GM18951 (cell line): ENCODE data around the gene NFIB.

Experiments used
- POLR2A ChIP-seq: IDR thresholded peaks from 4 replicates; pipeline ENCODE4 v1.6.1; 2011; ENCODE audit warnings: mild to moderate bottlenecking; ENCODE audit not compliant: insufficient read length, insufficient read depth; ENCODE audit errors: extremely low read depth
- in situ Hi-C: fragments of 300-500 bp; cut with MboI; formaldehyde crosslinking; loops from one replicate; pipeline ENCODE4 v1.12.0; 2022; ENCODE audit warnings: low sequenced_read_pairs, mixed read lengths, inconsistent platforms; ENCODE audit not compliant: unreplicated experiment

The NFIB gene

DNA sequence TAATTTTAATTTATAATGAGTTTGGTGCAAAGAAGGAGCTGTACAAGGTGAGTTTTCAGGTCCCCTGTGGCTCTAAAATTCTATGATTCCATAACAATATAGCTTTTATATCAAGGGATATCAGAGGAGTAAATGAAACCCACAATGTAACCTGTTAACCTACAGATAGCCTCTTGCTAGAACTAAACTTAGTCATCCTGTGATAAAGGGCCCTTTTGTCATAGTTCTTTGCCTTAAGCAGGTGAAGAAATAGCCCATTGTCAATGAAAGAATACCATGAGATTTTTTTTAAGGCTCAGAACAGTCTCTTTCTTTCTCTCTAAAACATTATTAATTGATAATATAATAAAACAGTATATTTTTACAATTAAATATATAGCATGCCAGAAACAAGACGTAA, 127.8 kb downstream of the NFIB start:
- in situ Hi-C loops, result no loop called here
- TF ChIP-seq POLR2A, result no peak

DNA sequence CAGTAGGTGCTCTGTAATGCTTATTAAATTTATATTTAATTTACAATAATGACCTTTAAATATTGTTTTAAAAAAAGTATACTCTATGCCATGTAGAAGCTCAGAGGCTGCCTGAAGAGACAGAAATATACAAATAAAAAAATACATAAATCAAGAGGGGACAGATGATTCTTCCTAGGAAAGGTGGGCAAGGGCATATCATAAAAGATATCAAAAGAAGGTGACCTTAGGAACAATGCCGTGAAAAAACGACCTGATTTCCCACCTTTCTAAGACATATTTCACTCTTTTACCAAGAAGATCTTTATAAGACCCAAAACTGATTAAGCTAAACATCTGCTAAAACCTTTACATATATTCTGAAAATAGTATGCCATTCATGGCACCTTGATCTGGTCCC, 128.9 kb downstream of the NFIB start:
- in situ Hi-C loops, result no loop called here

DNA sequence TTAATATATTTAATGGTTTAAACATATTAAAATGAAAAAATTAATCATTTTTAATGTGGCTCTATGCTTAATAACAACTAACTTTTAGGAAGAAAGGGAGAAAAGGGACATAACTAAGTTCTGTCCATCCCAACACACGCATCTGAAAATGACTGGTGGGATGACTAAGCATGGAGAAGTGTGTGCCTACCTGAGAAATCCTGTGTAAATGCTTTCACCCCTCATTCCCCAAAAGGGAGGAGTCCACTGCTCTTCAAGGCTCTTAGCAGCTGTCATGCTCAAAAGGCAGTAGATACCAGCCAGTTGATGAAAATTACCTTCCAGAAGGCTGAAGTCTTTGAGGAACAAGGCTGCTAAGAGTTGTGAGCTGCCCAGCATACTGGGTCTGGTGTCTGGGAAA, 130.9 kb downstream of the NFIB start:
- no peak for TF ChIP-seq POLR2A
- in situ Hi-C loops, result no loop called here

More for the DNA sequence above, 128.9 kb downstream of the NFIB start:
- no peak for TF ChIP-seq POLR2A

DNA sequence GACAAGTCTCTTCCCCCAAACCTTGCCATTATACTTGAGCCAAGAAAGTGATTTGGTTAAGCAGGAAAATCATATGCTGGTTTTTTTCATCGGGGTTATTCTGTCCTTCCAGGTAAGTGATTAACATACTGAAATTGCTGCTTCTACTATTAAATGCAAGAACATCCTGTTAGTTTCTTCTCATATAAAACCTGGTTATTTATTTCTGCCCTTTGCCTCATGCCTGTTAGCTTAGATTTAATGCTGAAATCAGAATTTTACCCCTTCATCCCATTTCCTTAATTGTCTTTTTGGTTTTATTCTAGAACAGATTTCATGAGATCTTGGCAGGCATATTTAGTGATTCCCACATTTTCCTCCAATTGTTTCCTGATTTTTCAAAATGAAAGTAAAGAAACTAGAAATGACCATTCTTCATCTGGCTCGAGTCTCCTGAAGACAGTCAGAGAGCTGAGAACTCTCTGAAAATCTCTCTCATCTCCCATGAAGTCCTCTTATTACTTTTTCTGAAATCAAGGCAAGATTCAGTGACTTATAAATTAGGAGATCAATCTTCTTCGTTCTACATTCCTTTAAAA, 132.9 kb downstream of the NFIB start:
- in situ Hi-C loops, result no loop called here

DNA sequence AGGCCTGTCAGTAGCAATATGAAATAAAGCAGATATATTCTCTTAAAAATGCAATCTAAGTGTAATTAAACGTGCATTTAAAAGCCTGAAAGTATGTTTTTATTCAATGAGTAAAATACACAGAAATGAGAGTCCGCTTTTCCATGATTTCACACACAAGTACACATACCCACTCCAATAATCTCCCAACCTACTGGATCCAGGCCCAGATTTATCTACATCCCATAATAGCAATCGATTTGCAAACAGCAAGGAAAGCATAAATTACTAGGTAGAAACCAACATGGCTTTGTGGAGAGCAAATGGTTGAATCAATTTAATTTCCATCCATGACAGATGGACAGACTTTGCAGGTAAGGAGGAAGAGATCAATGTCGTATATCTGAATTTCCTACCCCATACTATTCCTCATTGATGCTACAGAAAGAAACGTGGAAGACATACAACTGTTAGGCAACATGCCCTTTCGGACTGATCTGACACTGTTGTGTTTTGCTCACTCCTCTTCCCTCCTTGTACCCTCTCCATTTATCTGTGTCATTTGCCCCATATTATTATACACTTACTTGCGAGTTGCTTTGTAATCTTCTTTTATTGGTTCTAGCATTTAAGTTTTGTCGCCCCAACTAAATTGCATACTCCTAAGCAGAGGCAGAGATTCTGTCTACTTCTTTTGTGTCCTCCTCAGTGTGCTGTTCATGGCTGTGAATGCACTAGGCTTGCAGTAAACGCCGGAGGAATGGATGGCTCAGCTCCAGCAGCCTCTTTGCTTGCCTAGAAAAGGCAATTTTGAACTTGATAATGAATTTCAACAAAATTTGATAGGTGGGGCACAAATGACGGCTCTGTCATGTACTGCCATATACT, 133.6 kb downstream of the NFIB start:
- no peak for TF ChIP-seq POLR2A
- in situ Hi-C loops, result no loop called here

More for the DNA sequence above, 132.9 kb downstream of the NFIB start:
- no peak for TF ChIP-seq POLR2A

DNA sequence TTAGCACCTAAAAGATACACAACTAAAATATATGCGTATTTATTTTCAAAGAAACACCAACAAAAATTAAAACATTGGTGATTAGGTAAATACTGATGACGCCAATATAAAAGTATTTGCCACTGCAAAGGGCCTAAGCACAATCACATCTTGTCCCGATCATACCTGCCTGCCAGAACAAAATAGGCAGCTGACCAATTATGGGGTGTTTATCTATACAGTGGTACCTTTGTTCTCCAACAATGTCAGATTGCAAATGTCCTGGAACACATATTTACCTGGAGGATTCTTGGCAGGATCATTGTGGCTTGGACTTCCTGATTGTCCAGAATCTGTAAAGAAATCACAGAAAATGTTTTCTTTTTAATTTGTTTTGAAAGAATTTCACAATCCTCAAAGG, 134.5 kb downstream of the NFIB start:
- in situ Hi-C loops, result no loop called here
- TF ChIP-seq POLR2A, result no peak

DNA sequence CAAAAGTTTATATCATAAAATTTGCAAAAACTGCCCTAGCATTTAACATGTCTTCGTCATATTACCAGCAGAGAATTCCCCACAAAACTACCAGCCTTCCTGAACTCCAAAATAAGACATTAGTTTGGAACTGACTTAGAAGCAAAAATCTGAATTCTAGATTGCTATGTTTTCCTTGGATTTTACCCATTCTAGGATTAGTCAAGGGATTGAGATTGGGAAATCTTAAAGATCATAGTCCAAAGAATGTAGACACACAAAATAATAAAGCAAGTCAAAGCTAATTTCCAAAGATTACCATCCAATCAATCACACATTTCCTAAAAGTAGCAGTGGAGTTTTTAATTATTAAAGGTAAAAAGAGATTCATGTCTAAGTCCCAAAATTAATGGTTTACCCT, 138.2 kb downstream of the NFIB start:
- TF ChIP-seq POLR2A, result no peak

DNA sequence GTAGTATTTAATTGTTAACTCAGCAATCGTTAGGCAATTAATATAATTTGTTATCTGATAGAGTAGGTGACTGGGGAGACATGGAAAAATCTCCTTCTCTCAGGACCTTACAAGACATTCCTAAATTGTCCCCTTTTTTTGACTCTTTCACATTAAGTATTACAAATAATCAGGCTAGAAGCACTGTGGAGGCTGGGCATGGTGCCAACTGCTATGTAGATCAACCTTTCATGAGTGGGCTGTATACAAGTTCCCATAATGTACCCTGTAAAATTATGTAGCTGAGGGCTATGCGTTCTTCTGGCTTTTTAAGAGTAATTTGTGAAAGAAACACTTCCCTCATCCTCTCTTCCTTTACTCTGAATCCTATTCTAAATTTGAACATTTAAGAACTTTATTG, 140.2 kb downstream of the NFIB start:
- in situ Hi-C loops, result no loop called here
- TF ChIP-seq POLR2A, result no peak

More for the DNA sequence above, 138.2 kb downstream of the NFIB start:
- in situ Hi-C loops, result no loop called here

DNA sequence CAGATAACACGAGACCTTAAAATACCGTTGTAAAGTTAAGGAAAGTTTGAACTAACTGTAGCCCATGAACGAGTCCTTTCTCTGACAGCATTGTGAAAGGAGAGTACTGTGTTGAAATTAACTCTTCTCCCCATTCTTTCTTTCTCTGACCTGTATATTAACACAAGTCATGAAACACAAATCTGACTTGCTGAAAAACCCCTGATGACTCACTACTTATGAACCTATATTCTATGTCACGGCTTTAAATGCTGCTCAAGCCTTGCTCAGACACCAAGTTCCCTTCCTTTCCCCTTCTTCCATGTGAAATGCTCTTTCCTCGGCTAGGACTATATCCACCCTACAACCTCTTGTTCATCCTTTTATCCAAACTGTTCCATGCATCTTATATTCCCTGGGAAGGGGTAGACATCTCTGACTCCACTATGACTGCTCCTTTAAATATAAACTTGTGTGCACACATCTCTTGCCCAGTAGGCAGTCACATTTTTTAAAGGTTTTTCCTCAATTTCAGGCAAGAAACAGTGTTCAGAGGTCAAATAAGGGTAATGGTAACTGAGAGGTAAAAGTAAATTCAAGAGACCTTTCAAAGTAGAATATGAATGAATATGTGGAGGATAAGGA, 142.9 kb downstream of the NFIB start:
- TF ChIP-seq POLR2A, result no peak
- in situ Hi-C loops, result no loop called here

DNA sequence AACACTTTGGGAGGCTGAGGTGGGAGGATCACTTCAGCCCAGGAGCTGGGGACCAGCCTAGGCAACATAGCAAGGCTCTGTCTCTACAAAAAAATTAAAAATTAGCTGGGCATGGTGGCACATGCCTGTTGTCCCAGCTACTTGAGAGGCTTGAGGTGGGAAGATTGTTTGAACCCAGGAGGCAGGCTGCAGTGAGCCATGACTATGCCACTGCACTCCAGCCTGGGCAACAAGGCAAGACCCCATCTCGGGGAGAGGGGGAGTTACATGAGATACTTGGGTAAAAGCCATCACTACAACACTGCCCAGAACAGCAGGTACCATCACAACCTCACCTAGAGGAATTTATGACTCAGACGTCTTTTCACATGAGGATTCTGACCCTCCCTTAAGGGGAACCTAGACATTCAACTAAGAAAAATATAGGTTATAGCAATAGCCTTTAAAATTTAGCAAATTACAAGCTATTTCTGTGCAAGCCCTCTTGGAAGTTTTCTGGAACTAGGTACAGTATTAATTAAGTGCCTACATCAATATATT, 143.5 kb downstream of the NFIB start:
- TF ChIP-seq POLR2A, result no peak
- in situ Hi-C loops, result no loop called here

DNA sequence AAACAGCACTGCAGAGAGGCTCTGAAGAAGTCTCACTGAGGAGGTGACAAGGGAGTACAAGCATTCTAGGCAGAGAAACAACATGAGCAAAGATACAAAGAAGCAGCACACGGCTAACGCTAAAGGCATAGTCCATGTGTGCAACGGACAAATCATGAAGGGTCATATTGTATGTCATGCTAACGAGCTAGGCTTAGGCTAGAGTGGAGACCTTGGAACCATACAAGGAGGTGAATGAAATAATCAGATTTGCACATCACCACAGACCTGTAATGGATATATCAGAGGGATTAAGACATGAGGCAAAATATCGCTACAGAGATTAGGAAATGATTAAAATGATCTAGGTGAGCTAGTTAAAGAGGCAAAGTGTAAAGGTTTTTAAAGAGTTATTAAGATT, 145.6 kb downstream of the NFIB start:
- in situ Hi-C loops, result no loop called here
- TF ChIP-seq POLR2A, result no peak

DNA sequence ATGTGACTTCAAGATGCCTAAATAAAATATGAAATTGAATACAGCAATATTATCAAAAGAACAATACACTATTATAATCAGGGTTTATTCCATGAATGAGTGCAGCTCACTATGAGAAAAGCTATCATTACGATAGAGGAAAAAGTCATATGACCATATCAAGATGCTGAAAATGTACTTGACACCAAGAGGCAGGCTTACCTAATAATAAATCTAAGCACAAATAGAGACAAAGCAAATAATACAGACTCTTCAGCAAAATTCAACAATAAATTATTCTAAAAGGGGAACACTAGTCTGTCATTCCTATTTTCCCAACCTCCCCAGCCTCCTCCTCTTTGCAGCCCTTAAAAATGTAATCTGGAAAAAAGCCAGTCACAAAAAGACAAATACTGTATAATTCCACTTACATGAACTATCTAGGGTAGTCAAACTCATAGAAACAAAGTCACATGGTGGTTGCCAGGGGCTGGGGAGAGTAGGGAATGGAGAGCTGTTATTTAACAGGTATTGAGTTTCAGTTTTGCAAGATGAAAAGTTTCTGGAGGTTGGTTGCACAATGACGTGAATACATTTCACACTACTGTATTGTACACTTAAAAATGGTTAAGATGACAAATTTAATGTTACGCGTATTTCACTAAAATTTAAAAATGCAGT, 148.4 kb downstream of the NFIB start:
- TF ChIP-seq POLR2A, result no peak
- in situ Hi-C loops, result no loop called here

DNA sequence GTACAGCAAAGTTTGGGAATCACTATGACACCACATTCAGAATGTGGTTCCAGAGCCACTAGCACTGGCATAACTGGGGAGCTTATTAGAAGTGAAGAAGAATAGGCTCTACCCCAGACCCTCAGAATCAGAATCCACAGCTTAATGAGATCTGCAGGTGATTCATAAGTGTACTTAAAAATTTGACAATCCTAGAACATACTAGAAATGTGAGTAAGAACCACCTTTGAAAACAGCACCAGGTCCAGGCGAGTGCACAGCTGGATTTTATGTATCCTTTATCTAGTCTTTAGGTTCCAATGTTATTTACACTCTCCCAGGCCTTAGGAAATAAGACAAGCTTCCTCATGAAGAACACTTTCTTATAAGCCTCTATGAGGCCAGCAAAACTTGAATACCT, 149.0 kb downstream of the NFIB start:
- in situ Hi-C loops, result no loop called here
- no peak for TF ChIP-seq POLR2A
